Measurements from ENCODE around the gene NBL1.

- no peak for TF ChIP-seq POLR2A (IDR thresholded peaks at IDR 0.05)
- TF ChIP-seq CTCF (IDR thresholded peaks at IDR 0.05): no peak
These were observed 35.9 kb upstream of the NBL1 start for GRCh38 chr1:19608232-19608631.
